ENCODE data around the gene PURB. TPM values are rescaled to one million over a fixed set of nuclear protein-coding genes. Genes with fewer than 3 reads are reported as not detected.

PURB gene
- total RNA-seq, 1 experiment from 2014 or later = 8.9 TPM

DNA sequence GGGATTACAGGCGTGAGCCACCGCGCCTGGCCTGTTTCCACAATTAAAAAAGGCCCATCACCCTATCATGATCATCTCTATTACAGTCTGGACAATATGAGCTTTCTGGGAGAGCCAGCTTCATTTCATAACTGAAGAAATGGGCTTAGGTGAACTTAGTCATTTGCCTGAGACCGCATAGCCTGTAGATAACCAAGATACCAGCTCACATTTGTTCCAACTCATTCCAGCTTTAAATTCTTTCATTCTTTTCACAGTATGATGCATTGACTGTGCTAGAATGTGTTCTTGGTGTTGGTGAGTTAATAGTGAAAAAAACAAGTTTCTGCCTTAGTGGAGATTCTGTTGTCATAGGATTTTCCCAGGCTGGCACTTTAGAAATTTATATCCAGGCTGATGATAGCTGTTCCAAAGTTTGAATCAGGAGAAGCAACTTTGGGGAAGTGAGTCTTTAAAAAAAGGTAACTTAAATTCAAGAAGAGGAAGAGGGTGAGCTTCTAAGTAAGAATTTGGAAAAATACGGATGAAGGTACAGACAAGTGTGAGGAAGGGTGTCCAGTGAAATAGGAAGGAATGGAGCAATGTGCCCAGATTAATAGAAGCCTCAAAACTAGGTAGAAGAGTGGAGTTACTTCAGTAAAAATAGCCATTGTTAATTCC lies 35.3 kb downstream of the PURB start:
- POLR2A ChIA-PET (ENCODE audit: unreplicated experiment) = no interaction called here
- CTCF ChIA-PET = interaction anchor here (0.6 kb wide), 2 partner anchors 86 to 281 kb away, joined by 3 to 6 read pairs; no protein-coding TSS in a partner anchor

DNA sequence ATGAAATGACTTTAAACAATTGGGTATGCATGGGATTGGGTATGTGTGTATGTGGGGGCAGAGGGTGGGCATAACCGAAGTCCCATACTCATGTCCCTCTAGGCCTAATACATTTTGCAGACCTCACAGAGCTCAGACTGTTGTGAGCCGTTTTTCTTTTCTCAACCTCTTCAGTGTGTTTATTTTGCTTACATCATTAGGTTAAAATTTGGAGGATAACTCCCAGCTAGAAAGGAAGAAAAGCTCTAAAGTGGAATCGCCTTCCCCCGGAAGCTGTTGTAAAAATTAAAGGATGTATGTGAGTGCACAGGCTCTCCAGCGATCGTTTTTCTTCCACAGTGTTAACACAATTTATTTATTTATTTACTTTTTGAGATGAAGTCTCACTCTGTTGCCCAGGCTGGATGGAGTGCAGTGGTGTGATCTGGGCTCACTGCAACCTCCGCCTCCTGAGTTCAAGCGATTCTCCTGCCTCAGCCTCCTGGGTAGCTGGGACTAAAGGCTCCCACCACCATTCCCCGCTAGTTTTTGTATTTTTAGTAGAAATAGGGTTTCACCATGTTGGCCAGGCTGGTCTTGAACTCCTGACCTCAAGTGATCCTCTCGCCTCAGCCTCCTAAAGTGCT lies 36.0 kb downstream of the PURB start:
- Histone ChIP-seq H3K4me3 (ENCODE audit: low read length) (peak overlapping the region; percentile 69; the same call in 1 of the 2 replicates), H3K4me2 (ENCODE audit: low read length) (peak overlapping the region; percentile 84), H3K27me3 (ENCODE audit: low read length) (no peaks in the 10 kb centered on the region), H3K36me3 (ENCODE audit: low read depth, low read length) (no peaks in the 10 kb centered on the region), H3K79me2 (ENCODE audit: low read length) (peaks cover 32% of the 10 kb centered on the region), H3K27ac (ENCODE audit: low read length) (no peak overlapping the region), H2AFZ (ENCODE audit: low read length) (no peak overlapping the region), H3K4me1 (ENCODE audit: insufficient read depth, low read length) (peaks cover 11% of the 10 kb centered on the region), H3K9ac (ENCODE audit: low read length) (peak overlapping the region; percentile 89), H3K9me2 (replicated peaks; ENCODE audit: low read length) (no peaks in the 10 kb centered on the region), H3F3A (ENCODE audit: low read length, unreplicated experiment) (no peaks in the 10 kb centered on the region), H3K9me3 (ENCODE audit: low read length) (no peaks in the 10 kb centered on the region), H4K20me1 (ENCODE audit: low read length) (peaks cover 30% of the 10 kb centered on the region)
- ATAC-seq (no peak), DNase-seq (no peak)
- TF ChIP-seq EZH2phosphoT487 (IDR thresholded peaks at IDR 0.05; ENCODE audit: borderline replicate concordance, low read length) (no peak), EZH2 (IDR thresholded peaks at IDR 0.05; ENCODE audit: low read length, unreplicated experiment) (no peak)
- TF ChIP-seq, protein P1, sequence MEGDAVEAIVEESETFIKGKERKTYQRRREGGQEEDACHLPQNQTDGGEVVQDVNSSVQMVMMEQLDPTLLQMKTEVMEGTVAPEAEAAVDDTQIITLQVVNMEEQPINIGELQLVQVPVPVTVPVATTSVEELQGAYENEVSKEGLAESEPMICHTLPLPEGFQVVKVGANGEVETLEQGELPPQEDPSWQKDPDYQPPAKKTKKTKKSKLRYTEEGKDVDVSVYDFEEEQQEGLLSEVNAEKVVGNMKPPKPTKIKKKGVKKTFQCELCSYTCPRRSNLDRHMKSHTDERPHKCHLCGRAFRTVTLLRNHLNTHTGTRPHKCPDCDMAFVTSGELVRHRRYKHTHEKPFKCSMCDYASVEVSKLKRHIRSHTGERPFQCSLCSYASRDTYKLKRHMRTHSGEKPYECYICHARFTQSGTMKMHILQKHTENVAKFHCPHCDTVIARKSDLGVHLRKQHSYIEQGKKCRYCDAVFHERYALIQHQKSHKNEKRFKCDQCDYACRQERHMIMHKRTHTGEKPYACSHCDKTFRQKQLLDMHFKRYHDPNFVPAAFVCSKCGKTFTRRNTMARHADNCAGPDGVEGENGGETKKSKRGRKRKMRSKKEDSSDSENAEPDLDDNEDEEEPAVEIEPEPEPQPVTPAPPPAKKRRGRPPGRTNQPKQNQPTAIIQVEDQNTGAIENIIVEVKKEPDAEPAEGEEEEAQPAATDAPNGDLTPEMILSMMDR (conservative IDR thresholded peaks at IDR 0.05; ENCODE audit: low read depth, low read length) = no peak
- POLR2A ChIA-PET (ENCODE audit: unreplicated experiment) = no interaction called here
- CTCF ChIA-PET = interaction anchor here (0.6 to 1.5 kb wide), 3 partner anchors 7 to 281 kb away, joined by 3 to 6 read pairs (median 3); no protein-coding TSS in a partner anchor
- intact Hi-C loops (cut with micrococcal nuclease) = loop anchor here (10.0 kb wide), 1 partner anchor 115 kb away; no protein-coding TSS in a partner anchor
- BruUV-seq (replicated peaks) = no TSS peak

More for the DNA sequence above, 35.3 kb downstream of the PURB start:
- no peaks in the 10 kb centered on the region for H3F3A ChIP-seq (ENCODE audit: low read length, unreplicated experiment)
- peaks cover 10% of the 10 kb centered on the region for H3K4me1 ChIP-seq (ENCODE audit: insufficient read depth, low read length)
- no peaks in the 10 kb centered on the region for H3K36me3 ChIP-seq (ENCODE audit: low read depth, low read length)
- no peak overlapping the region for H3K27ac ChIP-seq (ENCODE audit: low read length)
- no peak overlapping the region for H3K9ac ChIP-seq (ENCODE audit: low read length)
- DNase-seq (no peak), ATAC-seq (no peak)
- BruUV-seq (replicated peaks) = no TSS peak
- no peak overlapping the region for H3K4me3 ChIP-seq (ENCODE audit: low read length)
- TF ChIP-seq, protein P1 (conservative IDR thresholded peaks at IDR 0.05; ENCODE audit: low read depth, low read length) = no peak
- no peak for TF ChIP-seq EZH2 (IDR thresholded peaks at IDR 0.05; ENCODE audit: low read length, unreplicated experiment)
- TF ChIP-seq EZH2phosphoT487 (IDR thresholded peaks at IDR 0.05; ENCODE audit: borderline replicate concordance, low read length) = no peak
- H2AFZ ChIP-seq (ENCODE audit: low read length) = no peak overlapping the region
- peaks cover 23% of the 10 kb centered on the region for H4K20me1 ChIP-seq (ENCODE audit: low read length)
- H3K4me2 ChIP-seq (ENCODE audit: low read length) = no peak overlapping the region
- H3K27me3 ChIP-seq (ENCODE audit: low read length) = no peaks in the 10 kb centered on the region
- no peaks in the 10 kb centered on the region for H3K9me3 ChIP-seq (ENCODE audit: low read length)
- intact Hi-C loops (cut with micrococcal nuclease) = loop anchor here (10.0 kb wide), 1 partner anchor 115 kb away; no protein-coding TSS in a partner anchor
- peaks cover 26% of the 10 kb centered on the region for H3K79me2 ChIP-seq (ENCODE audit: low read length)
- no peaks in the 10 kb centered on the region for H3K9me2 ChIP-seq (replicated peaks; ENCODE audit: low read length)

All from PC-3 (cell line).